Activated CD8-positive, alpha-beta memory T cell treated with anti-CD3 and anti-CD28 coated beads, Interleukin-2, amount 50 U/mL, for 48 hours (primary cell): Measurements from ENCODE around the gene EPS8.

Source experiments
- DNase-seq: peaks from one replicate; pipeline ENCODE4 v3.0.0-alpha.2; 2020

EPS8 gene

GRCh38 chr12:15712823-15713660 lies 76.1 kb downstream of the EPS8 start:
- no peak for DNase-seq

- no peak for DNase-seq
These were observed 77.0 kb downstream of the EPS8 start for GRCh38 chr12:15712160-15712559.

- no peak for DNase-seq
These were observed 78.2 kb downstream of the EPS8 start for GRCh38 chr12:15710860-15711510.

GRCh38 chr12:15709551-15709950 lies 79.6 kb downstream of the EPS8 start:
- no peak for DNase-seq

- no peak for DNase-seq
These were observed 80.7 kb downstream of the EPS8 start for GRCh38 chr12:15708396-15709076.

GRCh38 chr12:15707516-15708199 lies 81.5 kb downstream of the EPS8 start:
- no peak for DNase-seq

GRCh38 chr12:15706010-15706676 lies 83.0 kb downstream of the EPS8 start:
- no peak for DNase-seq

GRCh38 chr12:15705606-15706005 lies 83.6 kb downstream of the EPS8 start:
- no peak for DNase-seq

GRCh38 chr12:15702276-15702675 lies 86.9 kb downstream of the EPS8 start:
- DNase-seq: no peak

- no peak for DNase-seq
These were observed 87.5 kb downstream of the EPS8 start for GRCh38 chr12:15701631-15702156.

- DNase-seq: no peak
These were observed 88.0 kb downstream of the EPS8 start for GRCh38 chr12:15701206-15701605.

GRCh38 chr12:15700595-15700994 lies 88.6 kb downstream of the EPS8 start:
- DNase-seq: no peak

- no peak for DNase-seq
These were observed 89.3 kb downstream of the EPS8 start for GRCh38 chr12:15699886-15700285.

- DNase-seq: no peak
These were observed 90.8 kb downstream of the EPS8 start for GRCh38 chr12:15698377-15698871.

GRCh38 chr12:15697201-15697600 lies 92.0 kb downstream of the EPS8 start:
- no peak for DNase-seq

GRCh38 chr12:15693228-15693911 lies 95.8 kb downstream of the EPS8 start:
- no peak for DNase-seq

- no peak for DNase-seq
These were observed 97.8 kb downstream of the EPS8 start for GRCh38 chr12:15691388-15691787.

GRCh38 chr12:15690320-15690719 lies 98.9 kb downstream of the EPS8 start:
- DNase-seq: no peak

GRCh38 chr12:15689751-15690191 lies 99.4 kb downstream of the EPS8 start:
- no peak for DNase-seq

- DNase-seq: no peak
These were observed 100.2 kb downstream of the EPS8 start for GRCh38 chr12:15688838-15689625.
